NCI-H2227 (cell line): ENCODE measurements around the gene CKS2.

Experiments used
- DNase-seq: peaks from one replicate; lab custom pipeline; 2025; ENCODE audit not compliant: unreplicated experiment; lab: John Stamatoyannopoulos, UW

Gene CKS2

DNA sequence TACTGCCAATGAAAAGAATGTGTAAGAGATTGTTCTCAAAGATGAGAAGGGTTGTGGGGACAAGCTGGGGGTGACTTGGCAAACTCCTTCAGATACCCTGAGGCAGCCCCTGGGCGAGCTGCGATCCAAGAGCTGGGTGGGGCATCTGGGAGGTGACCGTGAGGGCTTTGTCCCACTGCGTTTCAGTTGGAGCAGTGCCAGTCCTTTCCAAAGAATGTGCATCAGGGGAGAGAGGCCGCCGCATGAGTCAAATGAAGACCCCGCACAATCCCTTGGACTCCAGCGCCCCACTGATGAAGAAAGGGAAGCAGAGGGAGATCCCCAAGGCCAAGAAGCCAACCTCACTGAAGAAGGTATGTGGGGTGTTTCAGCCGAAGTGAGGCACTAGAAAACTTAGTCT lies 35.7 kb downstream of the CKS2 start:
- no peak for DNase-seq

DNA sequence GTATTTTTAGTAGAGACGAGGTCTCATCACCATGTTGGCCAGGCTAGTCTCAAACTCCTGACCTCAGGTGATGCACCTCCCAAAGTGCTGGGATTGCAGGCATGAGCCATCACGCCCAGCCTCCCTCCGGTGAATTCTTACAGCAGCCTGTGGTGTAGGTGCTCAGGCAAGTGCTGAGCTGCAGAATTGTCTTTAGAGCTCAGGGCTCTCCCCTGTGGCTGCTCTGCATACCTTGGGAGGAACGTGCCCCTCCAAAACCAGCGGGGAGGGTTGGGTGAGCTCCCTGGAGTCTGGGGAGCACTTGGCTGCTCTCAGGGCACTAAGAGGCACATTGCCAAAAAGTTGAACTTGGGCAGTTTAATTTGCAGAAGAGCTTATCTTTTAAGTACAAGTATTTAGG lies 36.7 kb downstream of the CKS2 start:
- DNase-seq = no peak

DNA sequence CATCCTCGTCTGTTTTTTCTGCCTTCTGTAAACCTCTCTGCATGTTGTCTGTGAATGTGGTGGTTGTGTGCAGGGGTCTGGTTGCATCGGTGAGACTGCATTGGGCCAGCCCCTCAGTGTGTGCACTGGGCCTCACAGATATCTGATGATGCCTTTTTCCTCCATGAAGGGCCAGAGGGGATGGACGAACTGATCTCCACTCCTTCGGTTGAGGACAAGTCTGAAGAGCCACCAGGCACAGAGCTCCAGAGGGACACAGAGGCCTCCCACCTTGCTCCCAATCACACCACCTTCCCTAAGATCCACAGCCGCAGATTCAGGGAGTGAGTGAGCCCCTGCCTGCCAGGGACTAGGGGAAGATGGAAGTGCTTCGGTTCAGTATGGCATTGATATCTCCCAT lies 38.6 kb downstream of the CKS2 start:
- DNase-seq = no peak

DNA sequence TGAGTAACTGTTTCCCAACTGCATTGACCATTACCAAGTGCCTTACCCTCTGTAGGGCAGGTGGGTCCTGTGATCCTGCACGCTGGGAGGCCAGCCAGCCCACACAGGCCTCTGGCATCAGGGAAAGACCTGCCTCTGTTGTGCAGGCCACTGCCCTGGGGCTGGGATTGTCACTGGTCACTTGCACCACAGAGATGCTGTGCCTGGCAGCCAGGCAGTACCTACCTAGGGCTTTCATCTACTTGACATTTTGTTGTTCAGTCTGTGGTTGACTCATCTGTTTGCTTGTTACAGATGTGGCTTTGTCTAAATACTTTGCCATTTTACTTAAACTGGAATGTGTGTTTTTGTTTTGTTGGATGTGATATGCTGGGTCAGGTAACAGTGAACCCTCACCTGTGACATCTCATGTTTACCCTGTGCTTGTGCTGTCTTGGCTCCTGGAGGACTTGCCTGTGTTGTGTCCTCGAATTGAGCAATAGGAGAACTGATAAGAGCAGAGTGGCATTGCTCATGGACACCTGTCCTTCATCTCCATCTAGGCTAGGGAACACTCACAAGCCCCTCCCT lies 40.1 kb downstream of the CKS2 start:
- no peak for DNase-seq

DNA sequence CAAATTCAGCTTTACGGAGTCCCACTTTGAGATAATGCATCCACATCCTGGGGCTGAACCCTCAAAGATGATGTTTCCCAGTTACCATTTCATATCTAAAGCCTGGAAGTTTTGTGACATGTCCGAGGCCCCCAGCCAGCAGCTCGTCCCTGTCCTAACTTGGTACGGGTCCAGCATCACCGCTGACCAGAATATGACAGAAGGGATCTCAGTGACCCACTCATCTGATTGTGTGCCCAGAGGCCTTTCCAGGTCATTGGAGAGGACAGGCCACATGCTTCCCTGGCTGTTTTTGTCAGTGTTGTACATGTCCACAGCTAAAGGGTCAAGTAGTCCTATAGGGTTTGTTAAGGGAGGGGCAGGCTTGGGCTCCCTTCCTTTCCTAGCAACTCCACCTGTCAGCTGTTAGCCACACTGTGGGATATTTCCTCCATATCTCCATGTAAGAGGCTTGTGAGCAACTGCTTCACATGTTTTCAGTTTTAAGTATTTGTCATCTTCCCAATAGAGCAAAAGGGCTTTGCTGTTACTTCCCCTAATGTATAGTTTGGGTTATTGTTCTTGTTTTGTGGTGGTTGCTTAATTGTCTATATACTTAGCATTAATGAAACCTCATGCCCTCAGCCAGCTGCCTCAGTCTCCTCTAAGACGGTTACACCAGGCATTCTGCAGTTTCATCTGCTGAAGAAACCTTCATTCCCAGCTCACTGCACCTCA lies 40.7 kb downstream of the CKS2 start:
- DNase-seq = no peak

DNA sequence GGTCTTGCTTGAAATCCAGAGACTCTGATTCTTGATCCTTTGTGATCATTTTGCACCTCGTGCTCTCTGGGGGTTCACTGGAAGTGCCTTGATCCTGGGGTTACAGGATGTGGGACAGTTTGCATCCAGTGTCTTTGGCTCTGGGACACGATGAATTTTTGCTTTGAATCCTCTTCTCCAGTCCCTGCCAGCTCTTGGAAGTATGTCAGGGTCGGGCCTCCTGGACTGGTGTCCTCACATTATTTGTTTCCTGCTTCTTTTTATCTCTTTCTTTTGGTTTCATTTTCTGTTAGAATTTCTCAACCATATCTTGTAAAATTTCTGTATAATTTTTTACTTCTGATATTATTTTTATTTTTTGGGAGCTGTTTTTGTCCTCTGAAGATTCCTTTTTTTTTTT lies 41.5 kb downstream of the CKS2 start:
- DNase-seq = no peak

DNA sequence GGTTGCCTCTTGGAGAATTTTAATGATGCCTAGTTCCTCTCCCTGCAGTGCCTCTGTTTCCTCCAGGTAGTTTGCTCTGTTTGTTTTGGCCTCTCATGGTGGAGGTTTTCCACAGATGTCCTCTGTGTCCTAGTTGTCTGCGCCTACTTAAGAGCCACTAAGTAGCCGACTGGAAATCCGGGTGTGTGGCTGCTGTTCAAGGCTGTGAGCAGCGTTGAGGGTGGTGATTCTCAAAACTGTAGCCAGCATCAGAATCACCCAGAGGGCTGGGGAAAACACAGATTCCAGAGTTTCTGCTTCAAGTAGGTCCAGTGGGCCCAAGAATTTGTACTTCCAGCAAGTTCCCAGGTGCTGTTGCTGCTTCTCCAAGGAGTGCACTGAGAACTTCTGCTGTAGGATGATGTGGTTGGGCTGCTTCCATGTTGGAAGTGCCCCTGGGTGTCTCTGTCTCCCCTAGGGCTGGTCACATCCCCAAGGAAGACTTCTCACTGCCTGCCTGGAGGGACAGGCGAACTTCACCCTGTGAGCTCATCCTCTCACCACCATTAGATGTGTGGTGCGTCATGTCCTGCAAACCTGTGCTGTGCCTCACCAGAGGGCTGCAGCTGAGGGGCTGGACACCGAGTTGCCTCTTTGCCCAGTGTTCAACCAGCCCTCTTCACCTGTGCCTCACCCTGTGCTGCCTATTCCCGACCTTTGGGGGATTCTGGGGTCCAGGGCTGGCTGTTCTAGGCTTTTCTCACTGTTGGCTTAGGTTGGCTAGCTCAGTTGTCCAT lies 42.1 kb downstream of the CKS2 start:
- no peak for DNase-seq

DNA sequence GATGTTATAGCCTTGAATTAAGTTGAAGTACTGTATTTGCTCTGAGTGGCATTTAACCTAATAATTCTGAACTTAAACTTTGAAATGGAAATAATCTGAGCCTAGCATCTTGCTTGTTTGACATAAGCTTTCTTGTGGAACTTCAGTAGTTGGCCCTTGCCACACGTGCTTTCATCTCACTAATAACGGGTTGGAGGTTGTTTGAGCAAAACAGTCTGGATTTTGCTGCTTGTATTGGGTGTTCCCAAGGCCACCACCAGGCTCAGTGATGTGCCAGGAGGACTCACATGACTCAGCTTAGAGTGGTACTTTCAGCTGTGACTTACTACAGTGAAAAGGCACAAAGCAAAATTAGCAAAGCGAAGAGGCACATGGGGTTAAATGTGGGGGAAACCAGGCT lies 43.0 kb downstream of the CKS2 start:
- no peak for DNase-seq

DNA sequence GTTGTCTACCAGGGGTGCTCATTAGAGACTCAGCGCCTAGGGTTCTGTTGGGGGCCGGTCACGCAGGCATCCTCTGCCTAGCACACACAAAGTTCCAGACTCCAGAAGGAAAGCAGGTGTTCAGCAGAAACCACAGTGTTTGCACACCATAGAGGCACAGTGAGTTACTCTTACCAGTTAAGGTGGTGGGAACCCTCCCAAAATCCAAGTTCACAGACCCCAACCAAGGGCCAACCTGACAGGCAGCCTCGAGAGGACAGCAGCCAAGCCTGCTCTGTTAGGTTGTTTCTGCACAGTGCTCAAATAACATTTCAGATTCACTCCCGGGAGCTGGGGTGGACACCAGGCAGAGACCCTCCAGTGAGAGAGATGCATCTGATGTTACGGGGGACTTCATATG lies 43.5 kb downstream of the CKS2 start:
- no peak for DNase-seq

DNA sequence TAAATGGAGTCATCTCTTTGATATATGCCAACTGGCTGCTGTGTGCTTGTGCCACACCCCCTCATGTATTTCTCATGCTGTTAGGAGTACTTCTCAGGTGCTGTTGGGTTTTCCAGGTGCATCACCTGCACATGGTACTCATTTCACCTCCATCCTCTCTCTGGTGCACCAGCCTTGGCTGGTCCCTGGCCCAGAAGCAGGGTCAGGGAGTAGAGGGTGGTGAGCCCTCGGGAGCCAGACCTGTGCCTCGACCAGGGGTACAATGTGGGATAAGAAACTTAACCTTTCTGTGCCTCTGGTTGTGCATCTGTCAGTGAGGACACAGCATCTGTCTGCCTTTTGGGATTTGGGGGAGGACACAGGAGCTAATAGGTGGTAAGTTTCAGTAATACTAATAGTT lies 45.8 kb downstream of the CKS2 start:
- no peak for DNase-seq

DNA sequence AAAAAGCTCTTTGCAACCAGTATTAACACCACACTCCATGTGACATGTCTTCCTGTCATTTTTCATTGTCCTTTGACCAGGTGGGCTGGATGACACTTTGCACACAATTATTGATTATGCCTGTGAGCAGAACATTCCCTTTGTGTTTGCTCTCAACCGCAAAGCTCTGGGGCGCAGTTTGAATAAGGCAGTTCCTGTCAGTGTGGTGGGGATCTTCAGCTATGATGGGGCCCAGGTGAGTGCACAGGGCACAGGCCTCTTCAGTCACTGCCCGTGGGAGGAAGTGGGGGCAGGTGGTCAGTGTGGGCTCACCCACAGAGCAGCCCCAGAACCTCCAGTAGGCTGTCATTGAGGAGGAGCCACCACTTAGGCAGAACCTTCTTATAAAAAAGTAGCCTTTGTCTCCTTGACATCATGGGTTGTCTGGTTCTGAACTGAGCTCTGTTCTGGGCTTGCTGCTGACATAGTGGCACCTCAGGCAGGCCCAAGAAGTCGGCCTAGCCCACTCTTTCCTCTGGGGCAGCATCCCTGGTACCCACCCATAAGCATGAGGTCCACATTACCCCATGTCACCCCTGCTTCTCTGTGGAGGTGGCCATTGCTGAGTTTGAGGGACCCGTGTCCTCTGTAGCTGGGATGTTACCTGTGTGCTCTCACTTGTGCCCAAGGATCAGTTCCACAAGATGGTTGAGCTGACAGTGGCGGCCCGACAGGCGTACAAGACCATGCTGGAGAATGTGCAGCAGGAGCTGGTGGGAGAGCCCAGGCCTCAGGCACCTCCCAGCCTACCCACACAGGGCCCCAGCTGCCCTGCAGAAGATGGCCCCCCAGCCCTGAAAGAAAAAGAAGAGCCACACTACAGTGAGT lies 46.6 kb downstream of the CKS2 start:
- no peak for DNase-seq

DNA sequence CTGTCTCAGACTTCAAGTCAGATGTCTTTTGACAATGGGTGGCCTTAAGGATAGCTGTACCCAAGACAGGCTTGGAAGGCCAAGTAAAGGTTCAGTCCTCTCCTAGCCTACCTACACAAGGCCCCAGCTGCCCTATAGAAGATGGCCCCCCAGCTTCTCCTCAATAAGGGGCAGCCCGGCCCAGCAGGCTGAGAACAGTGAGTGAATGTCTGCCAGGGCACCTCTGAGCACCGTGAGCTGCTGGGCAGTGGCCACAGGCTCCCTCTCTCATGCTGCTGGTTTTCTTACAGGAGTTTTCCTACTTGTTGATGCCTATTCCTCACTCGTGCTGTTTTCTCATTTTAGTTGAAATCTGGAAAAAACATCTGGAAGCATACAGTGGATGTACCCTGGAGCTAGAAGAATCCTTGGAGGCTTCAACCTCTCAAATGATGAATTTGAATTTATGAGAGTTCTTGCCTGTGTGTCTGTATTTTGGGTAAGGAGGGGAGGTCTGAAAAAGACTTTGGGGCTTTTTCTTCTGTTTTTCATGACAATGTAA lies 47.5 kb downstream of the CKS2 start:
- no peak for DNase-seq

DNA sequence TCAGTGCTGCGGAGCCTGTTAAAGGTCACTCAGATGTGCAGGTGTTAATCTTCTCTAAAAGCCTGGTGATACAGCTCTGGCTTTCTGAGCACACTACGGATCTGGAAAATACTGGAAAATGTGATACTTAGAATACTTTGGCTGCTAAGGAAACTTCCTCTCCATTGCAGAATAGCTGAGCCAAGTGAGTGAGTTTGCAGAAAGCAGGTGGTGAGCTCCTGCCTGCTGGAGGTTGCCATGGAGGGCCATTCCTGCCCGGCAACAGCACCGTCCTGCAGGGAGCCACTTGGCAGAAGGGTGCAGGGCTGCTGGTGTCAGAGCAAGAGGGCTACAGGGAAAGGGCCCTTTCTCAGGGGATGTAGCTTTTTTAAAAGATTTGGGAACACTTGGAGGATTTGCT lies 48.0 kb downstream of the CKS2 start:
- no peak for DNase-seq

DNA sequence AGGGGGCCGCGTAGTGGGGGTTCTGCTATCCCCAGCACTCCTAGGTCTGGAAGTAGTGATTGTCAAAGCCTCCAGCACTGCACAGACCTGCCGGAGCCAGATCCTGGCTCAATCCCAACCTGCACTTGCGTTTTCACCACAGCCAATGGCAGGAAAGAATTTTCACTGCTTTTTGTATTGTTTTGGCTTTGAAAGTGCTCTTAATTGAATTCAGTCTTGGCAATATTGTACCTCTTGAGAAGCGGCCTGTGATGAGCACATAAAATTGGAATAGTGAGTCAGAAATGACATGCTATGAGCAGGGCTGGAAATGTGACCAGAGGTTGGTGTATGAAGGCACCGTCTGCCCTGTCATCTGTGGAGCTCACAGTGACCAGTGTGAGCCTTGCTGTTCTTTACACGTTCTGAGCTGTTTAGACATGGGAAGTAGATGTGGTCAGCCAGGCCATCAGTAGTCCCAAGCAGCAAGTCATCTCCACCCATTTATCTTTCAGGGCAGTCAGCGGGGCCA lies 48.8 kb downstream of the CKS2 start:
- DNase-seq = no peak

DNA sequence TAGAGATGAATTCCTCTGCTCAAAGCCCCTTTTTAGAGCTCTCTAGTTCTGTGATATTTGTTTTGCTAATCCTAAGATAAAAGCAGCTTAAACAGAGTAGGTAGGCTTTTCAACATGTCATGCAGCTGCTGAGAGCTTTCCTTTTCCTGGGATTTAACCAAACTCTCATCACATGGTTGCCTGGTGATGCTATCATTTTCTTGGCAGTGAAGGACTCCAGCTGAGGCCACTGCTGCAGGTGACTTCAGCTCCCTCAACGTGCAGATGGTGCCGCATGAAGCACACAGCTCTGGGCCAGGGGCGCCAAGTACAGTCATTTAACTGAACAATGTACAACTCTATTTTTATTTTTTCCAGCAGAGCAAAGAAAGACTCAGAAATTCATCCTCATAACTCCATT lies 49.5 kb downstream of the CKS2 start:
- DNase-seq = no peak

DNA sequence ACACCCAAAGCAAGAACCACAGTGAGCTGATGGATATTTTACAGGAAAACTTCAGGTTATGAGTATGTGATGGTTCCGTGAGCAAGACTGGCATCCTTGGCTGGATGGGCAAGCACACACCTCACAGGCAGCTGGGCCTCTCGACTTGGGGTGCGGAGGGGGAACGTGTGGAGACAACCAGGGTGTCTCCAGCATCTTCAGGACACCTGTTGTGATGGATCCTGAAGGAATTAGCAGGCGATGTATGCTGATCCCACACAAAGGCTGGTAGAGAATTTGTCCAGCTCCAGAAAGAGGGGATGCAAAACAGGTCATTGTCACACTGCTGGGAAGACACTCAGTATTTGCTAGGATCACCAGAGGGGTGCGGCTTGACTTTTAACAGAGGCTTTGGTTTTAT lies 50.0 kb downstream of the CKS2 start:
- no peak for DNase-seq

DNA sequence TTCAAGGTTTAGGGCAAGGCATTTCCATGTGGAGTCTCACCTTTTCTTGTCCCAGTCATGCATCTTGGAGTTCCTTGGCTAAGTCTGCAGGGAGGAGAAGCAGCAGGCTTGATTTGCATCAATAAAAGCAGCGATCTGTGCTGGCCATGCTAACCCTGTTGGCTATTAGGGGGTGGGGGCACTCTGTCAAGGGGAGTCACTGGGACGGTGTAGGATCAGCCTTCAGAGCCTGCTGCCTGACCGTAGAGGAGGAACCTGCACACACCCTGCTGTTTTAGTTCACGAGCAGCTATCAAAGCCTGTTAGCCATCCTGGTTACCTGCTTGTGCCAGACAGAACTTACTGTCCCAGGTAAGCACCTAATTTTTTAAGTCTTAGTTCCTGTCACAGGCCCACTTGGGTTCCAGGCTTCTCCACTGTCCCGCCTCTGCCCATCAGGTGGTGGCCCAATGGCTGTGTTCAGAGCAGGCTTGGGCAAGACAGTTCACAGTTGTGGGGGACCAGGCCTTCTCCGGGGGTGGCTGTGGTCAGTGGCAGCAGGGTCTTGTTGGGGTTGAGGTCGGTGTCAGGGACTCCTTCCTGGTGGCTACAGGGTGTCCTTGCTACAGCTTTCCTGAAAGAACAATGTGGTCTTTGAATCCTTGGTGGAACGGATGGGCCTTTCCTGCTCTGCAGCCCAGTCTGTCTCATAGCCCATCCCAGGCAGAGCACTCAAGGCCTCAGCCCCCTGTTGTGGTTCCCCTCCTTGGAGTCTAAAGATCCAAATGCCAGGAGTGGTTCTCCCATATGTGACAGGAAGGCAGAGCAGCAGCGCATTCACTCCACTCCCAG lies 51.0 kb downstream of the CKS2 start:
- no peak for DNase-seq

DNA sequence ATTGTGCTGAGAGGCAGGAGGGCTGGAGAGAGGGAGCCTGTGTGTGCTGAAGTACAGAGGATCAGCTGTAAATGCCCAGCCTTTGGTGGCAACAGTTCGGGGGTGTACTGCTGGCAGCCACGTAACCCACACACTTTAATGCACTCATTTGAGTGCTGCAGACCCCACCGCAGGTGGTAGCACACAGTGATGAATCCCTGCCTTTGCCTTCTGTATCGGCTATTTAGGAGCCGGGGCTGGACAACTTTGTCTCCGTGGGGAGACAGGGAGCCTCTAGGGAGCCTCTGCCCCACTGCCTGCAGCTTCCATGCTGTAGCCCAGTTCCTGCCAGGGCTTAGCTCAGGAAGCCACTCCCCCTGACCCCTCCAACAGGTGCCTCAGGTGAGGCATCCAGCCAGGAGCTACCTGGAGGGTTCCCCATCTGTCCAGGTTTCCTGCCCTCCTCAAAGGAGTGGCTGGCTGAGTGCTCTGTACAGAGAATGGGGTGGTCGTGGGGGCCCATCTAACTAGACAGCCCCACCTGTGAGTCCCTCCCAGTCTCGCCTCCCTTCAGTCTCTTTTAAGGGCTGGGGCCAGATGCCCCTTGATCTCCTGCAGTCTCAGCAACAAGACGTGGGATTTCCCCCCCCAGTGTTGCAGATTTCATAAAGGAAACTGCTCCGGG lies 51.8 kb downstream of the CKS2 start:
- DNase-seq = no peak

DNA sequence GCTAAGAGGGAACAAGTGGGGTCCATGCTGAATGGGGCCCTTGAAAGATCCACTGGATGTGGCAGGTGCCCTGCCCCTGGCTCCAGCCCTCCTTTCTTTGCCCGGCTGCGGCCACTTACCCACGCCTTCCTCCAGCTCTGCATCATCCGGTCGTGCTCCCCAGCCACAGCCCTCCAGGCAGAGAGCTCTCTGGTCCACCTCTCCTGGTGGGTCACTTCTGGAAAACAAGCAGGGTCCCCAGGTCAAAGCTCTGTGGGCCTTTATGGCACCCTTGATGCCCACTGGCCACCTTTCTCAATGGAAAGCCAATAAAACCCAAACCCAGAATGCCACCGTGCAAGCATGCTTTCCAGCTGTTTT lies 52.3 kb downstream of the CKS2 start:
- DNase-seq = no peak
